KMS-11 (cell line): Measurements from ENCODE around the gene CD79A.

Experiments used
- H2AFZ ChIP-seq: fragments of 200-600 bp; sonication (generic); 2 replicates; pipeline ENCODE4 v1.6.1; 2016; ENCODE audit warnings: antibody characterized with exemption, mixed run types, low read depth
- H3K27ac ChIP-seq: fragments of 200-600 bp; sonication (generic); 2 replicates; pipeline ENCODE4 v1.6.1; 2016; ENCODE audit warnings: mild to moderate bottlenecking, mixed run types
- H3K27me3 ChIP-seq: fragments of 200-600 bp; sonication (generic); 2 replicates; pipeline ENCODE4 v1.6.1; 2017; ENCODE audit warnings: mild to moderate bottlenecking, low read depth, mixed run types, moderate library complexity; ENCODE audit not compliant: insufficient read depth
- H3K36me3 ChIP-seq: fragments of 200-600 bp; sonication (generic); 2 replicates; pipeline ENCODE4 v1.6.1; 2017; ENCODE audit warnings: mild to moderate bottlenecking, mixed run types; ENCODE audit not compliant: insufficient read depth
- H3K4me1 ChIP-seq: fragments of 200-600 bp; sonication (generic); 2 replicates; pipeline ENCODE4 v1.6.1; 2016; ENCODE audit warnings: mild to moderate bottlenecking, low read depth, mixed run types; ENCODE audit not compliant: poor library complexity, severe bottlenecking
- H3K4me2 ChIP-seq: fragments of 200-600 bp; sonication (generic); 2 replicates; pipeline ENCODE4 v1.7.0; 2016; ENCODE audit warnings: mild to moderate bottlenecking, mixed run types
- H3K4me3 ChIP-seq: fragments of 200-600 bp; sonication (generic); IDR thresholded peaks from 2 replicates; pipeline ENCODE4 v1.6.1; 2017; ENCODE audit warnings: low read depth, low read length, mixed read lengths; ENCODE audit not compliant: insufficient read depth
- H3K79me2 ChIP-seq: fragments of 200-600 bp; sonication (generic); 2 replicates; pipeline ENCODE4 v1.6.1; 2016; ENCODE audit warnings: low read depth, mixed run types; ENCODE audit not compliant: insufficient read depth
- H3K9ac ChIP-seq: fragments of 200-600 bp; sonication (generic); 2 replicates; pipeline ENCODE4 v1.6.1; 2016; ENCODE audit warnings: mild to moderate bottlenecking, mixed run types
- H4K20me1 ChIP-seq: fragments of 200-600 bp; sonication (generic); 2 replicates; pipeline ENCODE4 v1.6.1; 2016; ENCODE audit warnings: mild to moderate bottlenecking, mixed run types; ENCODE audit not compliant: insufficient read depth
- TF ChIP-seq, protein P1 (sequence below): fragments of 200-600 bp; sonication (generic); conservative IDR thresholded peaks from 2 replicates; pipeline ENCODE4 v1.6.1; 2017; ENCODE audit warnings: low read depth, mild to moderate bottlenecking, antibody characterized with exemption, low read length, moderate library complexity, mixed read lengths

Gene CD79A

DNA sequence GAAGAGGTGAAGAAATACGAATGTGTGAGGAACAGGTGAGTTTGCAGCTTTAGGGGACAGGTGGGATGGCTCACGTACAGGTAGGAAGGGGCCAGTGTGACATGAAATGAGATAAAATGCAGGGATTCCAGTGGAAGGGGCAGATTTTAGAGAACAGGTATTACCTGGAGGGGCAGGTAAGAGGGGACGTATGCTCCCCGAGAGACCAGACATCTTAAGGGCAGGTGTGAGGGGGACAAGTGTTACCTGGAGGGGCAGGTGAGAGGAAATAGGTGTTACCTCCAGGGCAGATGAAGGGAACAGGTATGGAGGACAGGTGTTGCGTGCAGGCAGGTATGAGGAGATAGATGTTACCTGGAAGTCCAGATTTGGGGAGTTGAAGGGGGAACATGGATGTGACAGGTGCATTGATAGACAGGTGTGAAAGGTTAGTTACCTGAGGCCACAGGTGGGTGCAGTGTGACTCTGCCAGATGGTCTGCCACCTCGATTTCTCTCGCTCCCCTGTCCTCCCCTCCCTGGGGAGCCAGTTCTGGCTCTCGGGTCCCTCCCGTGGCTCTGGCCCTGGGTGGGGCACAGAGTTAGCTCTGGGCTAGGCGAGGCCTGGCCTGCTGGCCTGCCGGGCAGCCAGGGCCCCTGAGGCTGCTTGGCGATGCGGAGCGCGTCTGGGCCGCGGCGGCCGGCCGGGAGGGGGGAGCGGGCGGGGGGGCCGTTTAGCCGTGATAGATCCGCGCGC lies 49.1 kb downstream of the CD79A start:
- Histone ChIP-seq H4K20me1 (no peaks in the 10 kb centered on the region), H3K4me2 (no peak overlapping the region), H3K79me2 (no peaks in the 10 kb centered on the region), H3K4me1 (no peaks in the 10 kb centered on the region), H3K4me3 (no peak overlapping the region), H3K36me3 (no peaks in the 10 kb centered on the region), H3K9ac (no peak overlapping the region), H2AFZ (no peak overlapping the region), H3K27ac (no peak overlapping the region), H3K27me3 (peaks cover 91% of the 10 kb centered on the region)
- TF ChIP-seq, protein P1, sequence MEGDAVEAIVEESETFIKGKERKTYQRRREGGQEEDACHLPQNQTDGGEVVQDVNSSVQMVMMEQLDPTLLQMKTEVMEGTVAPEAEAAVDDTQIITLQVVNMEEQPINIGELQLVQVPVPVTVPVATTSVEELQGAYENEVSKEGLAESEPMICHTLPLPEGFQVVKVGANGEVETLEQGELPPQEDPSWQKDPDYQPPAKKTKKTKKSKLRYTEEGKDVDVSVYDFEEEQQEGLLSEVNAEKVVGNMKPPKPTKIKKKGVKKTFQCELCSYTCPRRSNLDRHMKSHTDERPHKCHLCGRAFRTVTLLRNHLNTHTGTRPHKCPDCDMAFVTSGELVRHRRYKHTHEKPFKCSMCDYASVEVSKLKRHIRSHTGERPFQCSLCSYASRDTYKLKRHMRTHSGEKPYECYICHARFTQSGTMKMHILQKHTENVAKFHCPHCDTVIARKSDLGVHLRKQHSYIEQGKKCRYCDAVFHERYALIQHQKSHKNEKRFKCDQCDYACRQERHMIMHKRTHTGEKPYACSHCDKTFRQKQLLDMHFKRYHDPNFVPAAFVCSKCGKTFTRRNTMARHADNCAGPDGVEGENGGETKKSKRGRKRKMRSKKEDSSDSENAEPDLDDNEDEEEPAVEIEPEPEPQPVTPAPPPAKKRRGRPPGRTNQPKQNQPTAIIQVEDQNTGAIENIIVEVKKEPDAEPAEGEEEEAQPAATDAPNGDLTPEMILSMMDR: no peak

DNA sequence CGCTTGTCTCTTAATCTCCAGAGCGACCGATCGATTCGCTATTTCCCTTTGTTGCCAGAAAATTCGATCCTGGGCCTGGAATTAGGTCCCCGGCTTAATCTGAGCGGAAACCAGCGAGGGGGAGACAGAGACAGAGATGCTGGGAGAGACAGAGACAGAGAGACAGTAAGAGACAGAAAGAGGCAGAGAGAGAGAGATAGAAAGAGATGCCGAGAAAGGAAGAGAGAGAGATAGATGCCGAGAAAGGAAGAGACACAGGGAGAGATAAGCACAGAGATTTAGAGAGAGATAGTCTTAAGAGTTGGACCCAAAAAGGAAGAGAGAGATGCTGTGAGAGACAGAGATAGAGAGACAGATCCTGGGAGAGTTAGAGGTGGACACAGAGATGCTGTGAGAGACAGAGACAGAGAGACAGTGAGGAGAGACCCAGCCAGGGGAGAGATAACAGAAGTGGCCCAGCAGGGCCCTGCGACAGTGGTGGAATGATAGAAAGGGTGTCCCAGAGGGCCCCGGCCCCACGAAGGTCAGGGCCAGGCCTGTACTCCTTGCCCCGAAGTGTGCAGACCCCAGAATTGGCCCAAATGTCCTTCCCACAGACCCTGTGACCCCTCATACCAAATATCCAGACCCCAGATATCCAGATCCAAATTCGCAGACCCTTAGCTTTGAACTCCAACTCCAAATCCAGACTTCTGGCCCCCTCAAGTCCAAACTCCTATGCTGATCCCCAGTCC lies 49.9 kb downstream of the CD79A start:
- Histone ChIP-seq H3K27me3 (peaks cover 91% of the 10 kb centered on the region), H3K79me2 (no peaks in the 10 kb centered on the region), H3K36me3 (no peaks in the 10 kb centered on the region), H3K4me3 (no peak overlapping the region), H3K4me1 (no peaks in the 10 kb centered on the region), H4K20me1 (no peaks in the 10 kb centered on the region), H3K9ac (no peak overlapping the region), H3K27ac (no peak overlapping the region), H3K4me2 (no peak overlapping the region), H2AFZ (no peak overlapping the region)
- TF ChIP-seq, protein P1: no peak

GRCh38 chr19:41927497-41928192 lies 50.6 kb downstream of the CD79A start:
- H4K20me1 ChIP-seq: no peaks in the 10 kb centered on the region
- H3K79me2 ChIP-seq: no peaks in the 10 kb centered on the region
- no peaks in the 10 kb centered on the region for H3K4me1 ChIP-seq
- H3K4me2 ChIP-seq: no peak overlapping the region
- no peak overlapping the region for H3K27ac ChIP-seq
- TF ChIP-seq, protein P1: no peak
- H3K36me3 ChIP-seq: no peaks in the 10 kb centered on the region
- peaks cover 91% of the 10 kb centered on the region for H3K27me3 ChIP-seq
- no peak overlapping the region for H2AFZ ChIP-seq
- H3K4me3 ChIP-seq: no peak overlapping the region
- no peak overlapping the region for H3K9ac ChIP-seq

DNA sequence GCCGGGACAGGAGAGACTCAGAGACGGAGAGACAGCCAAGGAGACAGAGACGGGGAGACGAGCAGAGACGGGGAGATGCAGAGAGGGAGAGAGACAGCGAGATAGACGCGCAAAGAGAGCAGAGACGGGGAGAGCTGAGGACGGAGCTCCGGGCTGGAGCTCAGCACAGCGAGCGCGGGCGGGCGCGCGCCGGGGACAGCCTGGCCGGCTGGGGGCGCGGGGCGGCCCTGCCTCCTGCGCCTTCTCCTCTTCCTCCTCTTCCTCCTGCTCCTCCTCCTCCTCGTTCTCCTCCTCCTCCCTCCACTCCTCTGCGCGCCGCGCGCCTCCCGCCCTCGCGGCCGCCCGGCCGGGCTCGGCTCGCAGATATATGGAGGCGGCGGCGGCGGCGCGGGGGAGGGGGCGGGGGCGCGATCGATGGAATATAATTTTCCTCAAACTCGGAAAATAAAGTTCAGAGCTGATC lies 51.2 kb downstream of the CD79A start, which contains the start of gene ERFL:
TSS of gene ERFL (minus strand) at position 229 of the 463 bp plus-strand sequence. CDS start 15,530 bp downstream, outside the sequence.
- Histone ChIP-seq H3K4me3 (no peak within 1 kb of the TSS), H3K36me3 (no peaks in the 10 kb centered on the region), H3K4me1 (no peaks in the 10 kb centered on the region), H2AFZ (no peak within 1 kb of the TSS), H3K79me2 (no peaks in the 10 kb centered on the region), H4K20me1 (no peaks in the 10 kb centered on the region), H3K4me2 (no peak within 1 kb of the TSS), H3K27ac (no peak within 1 kb of the TSS), H3K27me3 (peaks cover 91% of the 10 kb centered on the region), H3K9ac (no peak within 1 kb of the TSS)
- TF ChIP-seq, protein P1: no peak
